GM18868 (cell line): Measurements from ENCODE around the gene SHISA7.

Experiments used
- ATAC-seq: cut with Tn5 transposase; IDR thresholded peaks from one replicate; pipeline ENCODE4 v1.9.1; 2021; ENCODE audit warnings: mild to moderate bottlenecking, moderate library complexity; ENCODE audit not compliant: unreplicated experiment

The SHISA7 gene

DNA sequence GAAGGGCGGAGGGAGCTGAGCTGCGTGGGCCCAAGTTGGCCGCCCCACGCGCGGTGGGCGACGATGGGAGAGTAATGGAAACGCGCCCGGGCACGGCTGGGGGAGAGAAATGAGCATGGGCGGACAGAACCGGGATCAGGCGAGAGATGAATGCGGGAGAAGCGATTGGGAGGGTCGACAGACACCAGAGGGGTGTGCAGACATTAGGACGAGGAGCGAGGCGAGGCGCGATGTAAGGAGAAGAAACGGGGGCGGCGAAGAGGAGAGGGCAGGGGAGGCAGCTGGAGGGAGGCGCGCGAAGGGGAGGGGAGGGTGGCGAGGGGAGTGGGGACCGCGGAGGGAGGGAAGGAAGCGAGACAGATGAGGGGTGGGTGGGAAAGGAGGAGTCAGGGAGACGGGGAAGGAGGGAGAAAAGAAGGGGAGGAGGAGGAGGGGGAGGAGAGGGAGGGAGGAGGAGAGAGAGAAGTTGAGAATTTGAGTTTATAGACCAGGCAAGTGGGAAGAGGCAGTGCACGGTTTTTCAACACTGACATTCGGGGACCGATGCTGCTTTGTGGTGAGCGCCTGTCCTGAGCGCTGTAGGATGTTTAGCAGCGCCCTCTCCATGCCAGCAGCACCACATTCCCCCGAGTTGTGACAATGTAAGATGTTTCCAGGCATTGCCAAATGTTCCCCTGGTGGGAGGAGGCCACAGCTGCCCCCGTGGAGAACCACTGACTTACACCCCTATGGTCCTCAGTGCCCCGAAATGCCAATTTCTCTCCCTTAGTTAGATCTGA is at the start of gene SHISA7:
Gene SHISA7, minus strand, starts transcription at position 256 of the 779 bp plus-strand sequence. CDS start 437 bp downstream, outside the sequence.
- no peak for ATAC-seq

- no peak for ATAC-seq
Measured at GRCh38 chr19:55492362-55492944, 49.4 kb upstream of the SHISA7 start.

DNA sequence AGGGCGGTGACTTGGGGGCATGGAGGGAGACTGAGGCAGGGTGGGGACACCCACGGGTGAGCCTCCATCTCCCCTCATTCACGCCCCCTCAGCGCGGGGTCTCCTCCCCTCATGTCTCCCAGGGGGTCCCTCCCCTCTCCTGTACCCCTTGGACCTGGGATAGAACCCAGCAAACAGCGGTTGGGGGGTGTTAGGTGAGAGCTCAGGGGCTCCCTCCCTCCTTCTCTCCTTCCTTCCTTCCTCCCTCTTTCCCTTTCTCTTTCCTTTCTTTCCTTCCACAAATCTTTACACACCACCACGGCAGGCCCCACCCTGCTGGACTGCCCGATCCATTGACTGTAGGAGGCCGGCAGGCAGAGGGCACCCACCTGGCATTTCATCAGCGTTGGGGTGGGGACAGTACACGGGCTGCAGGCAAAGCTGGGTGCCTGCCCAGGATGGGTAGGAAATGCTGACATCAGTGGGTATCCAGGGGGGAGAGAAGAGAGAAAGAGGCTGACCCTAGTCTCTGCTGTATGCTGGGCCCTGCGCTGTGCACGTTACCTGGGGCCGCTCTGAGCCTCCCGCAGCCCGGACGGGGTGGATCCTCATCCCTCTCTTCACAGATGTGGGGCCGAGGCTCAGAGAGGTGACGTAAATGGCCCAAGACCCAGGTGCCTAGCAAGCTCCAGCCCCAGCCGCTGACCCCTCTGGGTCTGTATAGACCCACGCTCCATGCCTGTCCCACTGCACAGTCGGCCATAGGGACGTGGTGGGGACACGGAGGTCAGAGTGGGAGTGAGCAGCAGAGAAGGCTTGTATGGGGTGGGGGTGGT is 48.7 kb upstream of the SHISA7 start:
- no peak for ATAC-seq

- no peak for ATAC-seq
Measured at GRCh38 chr19:55490478-55491432, 47.7 kb upstream of the SHISA7 start.

DNA sequence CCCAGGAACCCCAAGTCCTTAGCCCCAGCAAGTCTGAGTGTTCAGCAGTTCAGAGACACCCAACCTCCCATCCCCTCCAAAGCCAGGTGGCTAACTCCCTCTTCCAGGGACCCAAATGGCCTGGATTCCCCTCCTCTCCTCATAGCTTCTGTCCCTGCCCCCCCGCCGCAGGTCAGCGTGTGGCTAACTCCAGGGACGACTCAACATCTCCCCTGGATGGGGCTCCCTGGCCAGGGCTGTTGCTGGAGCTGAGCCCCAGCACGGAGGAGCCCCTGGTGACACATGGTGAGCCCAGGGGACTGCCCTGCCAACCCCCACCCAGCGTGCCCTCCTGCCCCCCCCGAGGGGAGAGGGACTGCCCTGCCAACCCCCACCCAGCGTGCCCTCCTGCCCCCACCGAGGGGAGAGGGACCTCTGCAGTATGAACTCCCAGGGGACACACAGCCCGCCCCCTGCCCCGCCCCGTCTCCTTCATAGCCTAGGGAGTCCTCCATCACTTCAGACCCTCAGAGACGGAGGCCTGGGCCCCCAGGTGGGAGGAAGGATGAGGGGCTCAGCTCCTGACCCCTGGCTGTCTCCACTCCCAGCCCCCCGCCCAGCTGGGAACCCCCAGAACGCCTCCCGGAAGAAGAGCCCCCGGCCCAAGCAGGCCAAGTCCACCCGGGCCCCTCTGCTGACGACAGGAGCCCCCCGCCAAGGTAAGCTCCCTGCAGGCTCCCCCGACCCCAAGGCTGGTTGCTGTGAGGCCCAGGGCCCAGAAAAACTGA is 46.8 kb upstream of the SHISA7 start:
- no peak for ATAC-seq

DNA sequence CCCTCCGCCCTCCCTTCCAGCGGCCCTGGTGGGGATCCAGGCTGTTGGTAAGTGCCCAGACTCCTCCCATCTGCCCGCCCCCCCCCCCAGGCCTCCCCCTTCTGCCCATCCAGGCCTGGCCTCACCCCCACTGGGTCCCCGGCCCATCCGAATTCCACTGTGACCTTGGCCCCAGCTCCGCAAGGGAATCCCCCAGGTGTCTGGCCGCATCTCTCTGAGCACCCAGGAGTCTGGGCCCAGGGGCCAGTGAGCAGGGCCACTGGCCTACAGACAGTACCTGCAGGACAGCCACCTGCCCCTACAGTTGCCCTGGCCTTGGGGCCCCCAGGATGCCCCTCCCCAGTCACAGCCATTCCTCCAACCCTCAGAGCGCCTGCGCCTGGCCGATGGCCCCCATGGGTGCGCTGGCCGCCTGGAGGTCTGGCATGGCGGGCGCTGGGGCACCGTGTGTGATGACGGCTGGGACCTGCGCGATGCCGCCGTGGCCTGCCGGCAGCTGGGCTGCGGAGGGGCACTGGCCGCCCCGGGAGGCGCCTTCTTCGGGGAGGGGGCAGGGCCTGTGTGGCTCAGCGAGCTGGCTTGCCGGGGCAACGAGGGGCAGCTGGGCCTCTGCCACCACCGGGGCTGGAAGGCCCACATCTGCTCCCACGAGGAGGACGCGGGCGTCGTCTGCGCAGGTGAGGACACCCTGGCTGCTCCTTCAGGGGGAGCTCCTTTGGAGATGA is 46.0 kb upstream of the SHISA7 start:
- ATAC-seq, result no peak

- no peak for ATAC-seq
Measured at GRCh38 chr19:55487924-55488687, 45.0 kb upstream of the SHISA7 start, which contains the start of gene SSC5D. TSS of gene SSC5D (plus strand) at chr19:55488436. CDS start at chr19:55488590, 154 bp downstream.

DNA sequence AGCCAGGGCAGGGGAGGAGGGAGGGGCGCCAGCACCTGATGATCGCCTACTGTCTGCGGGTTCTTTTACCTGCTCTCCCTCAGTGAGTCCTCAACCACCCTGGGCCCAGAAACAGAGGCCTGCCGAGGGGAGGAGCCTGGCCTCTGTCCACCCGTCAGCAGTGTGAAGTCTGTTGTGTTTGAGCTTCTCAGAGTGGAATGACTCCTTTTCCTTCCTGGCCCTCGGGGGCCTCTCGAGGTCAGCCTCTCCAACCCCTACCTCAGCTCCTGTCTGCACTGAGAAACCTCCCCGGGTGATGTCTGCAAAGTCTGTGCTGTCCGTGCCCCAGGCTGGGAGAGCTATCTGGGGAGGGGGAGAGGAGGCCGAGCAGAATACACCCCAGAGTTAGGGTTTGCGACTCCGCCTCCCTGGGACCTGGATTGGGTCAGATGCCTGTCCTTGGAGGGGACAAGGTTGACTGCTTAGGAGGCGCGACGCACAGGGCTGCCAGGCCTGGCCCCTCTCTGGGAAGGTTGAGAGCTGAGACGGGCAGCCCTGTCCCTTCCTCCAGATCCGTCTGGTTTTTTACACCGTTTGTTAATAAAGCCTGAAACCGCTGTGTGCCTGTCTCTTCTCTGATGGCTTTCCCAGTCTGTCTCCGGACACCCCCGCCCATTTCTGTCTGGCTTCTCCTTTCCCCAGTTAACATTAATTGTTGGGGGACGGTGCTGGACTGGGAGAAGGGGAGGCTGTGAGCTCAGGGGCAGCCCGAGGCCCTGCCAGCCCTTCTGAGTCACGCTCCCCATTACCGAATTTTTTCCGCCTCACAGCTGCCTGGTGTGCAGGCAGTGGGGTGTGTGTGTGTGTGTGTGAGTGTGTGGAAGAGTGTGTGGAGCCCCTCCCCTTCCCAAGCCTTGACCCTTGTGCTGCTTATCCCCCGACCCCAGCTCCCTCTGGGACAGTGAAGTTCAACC is 44.1 kb upstream of the SHISA7 start:
- ATAC-seq, result no peak

DNA sequence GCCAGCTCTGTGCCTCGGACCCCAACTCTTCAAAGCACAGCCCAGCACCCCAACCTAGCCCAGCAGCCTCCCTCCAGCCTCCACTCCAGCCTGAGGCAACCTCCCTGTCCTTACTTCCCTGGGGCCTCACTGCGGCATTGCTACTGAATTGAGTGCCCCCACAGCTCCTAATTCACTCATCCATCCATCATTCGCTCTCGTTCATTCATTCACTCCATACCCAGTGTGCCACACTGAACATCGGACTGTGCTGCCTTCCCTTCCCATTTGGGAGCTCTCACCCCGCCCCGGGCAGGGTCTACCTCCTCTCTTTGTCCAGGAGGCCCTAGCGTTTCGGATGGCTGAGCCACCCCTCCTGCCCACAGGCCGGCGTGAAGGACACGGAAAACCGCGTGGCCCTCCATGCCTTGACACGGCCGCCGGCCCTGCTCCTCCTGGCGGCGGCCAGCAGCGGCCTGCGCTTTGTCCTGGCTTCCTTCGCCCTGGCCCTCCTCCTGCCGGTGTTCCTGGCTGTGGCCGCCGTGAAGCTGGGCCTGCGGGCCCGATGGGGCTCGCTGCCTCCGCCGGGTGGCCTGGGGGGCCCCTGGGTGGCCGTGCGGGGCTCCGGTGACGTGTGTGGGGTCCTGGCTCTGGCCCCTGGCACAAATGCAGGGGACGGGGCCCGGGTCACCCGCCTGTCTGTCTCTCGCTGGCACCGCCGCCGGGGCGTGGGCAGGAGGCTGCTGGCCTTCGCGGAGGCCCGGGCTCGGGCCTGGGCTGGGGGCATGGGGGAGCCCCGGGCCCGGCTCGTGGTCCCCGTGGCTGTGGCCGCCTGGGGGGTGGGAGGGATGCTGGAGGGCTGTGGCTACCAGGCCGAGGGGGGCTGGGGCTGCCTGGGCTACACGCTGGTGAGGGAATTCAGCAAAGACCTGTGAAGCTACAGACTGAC is 43.2 kb upstream of the SHISA7 start:
- ATAC-seq, result no peak

DNA sequence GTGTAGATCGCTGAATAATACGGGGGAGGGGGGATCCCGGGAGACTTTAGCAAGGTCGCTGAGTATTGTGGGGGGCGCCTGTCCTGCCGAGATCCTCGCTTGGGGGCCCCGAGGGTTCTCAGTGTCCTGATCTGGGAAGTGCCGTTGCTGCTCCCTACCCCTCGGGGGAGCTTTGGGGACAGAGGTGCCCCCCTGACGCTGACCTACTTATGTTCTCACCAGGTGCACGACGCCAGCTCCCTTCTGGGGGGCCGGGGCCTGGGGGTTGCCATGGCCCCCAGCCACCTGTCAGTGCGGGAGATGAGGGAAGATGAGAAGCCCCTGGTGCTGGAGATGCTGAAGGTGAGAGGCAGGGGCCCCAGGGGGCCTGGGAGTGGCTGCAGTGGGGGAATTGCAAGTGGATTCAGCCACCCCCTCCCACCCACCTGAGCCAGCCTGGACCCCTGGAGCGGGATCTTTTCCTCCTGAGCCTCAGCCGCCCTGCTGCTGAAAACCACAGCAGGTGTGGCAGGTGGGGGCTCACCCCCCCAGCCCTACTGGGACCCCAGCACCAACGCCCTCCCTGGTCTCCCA is 42.4 kb upstream of the SHISA7 start:
- no peak for ATAC-seq

DNA sequence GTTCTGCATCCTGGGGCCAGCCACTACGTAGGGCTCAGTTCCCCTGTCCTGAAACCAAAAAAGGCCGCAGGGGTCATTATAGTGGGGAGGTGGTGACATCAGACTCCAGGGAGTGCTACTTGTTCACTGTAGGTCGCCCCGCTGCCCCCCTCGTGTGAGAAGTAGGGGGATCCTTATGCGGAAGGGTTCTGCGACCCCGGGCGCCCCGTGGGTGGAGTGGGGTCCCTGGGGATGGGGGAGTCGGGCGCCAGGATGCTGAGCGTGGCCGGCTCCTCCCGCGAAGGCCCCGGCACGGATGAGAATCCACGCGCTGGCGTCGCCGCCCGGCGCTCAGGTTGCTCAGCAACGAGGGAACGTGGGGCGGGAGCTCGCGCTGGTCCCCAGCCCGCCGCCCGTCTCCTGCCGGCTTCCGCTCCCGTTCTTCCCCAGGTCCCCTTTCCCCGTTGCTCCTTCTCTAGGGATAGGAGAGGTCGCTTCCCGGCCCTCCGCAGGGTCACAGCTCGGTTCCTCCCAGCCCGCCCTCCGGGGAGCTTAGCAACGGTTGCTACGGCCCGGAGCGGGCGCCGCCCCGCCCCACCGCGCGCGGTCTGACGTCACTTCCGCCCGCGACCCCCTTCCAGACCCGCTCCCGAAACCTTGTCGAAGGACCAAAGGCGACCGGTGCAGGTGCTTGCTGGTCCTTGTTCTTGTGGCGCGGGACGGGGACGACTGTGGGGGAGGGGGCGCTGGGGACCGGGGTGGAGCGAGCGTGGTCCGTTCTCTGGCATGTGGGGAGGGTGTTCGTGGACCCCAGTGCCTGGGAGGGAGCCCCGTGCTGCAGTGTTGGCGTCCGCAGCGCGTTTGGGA is 41.7 kb upstream of the SHISA7 start, which contains the start of gene NAT14:
Gene NAT14, plus strand, starts transcription at position 596 of the 846 bp plus-strand sequence. CDS start 521 bp downstream, outside the sequence.
- ATAC-seq, result no peak

DNA sequence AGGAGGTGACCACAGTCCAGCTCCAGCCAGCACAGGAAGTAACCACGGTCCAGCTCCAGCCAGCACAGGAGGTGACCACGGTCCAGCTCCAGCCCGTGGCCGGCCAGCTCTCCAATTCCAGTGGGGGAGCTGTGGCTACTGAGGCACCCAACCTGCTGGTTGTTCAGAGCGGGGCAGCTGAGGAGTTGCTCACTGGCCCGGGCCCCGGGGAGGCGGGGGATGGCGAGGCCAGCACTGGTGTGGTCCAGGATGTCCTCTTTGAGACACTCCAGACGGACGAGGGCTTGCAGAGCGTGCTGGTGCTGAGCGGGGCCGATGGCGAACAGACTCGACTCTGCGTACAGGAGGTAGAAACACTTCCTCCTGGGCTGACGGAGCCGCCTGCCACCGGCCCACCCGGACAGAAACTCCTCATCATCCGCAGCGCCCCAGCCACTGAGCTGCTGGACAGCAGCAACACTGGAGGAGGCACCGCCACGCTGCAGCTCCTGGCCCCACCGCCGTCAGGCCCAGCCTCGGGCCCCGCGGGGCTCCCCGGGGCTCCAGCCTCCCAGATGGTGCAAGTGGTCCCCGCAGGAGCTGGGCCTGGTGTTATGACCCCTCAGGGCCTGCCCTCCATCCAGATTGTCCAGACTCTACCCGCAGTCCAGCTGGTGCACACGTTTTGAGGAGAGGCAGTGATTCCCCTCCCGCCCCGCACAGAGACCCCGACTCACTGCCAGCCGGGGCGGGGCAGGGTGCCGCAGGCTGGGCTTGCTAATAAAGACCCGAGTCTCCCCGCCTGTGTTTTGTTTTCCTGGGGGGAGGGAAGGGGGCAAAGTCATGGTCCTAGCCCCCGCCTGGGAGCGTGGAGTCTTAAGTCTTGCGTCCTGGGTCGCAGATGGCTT is 40.8 kb upstream of the SHISA7 start:
- no peak for ATAC-seq

- ATAC-seq, result no peak
Measured at GRCh38 chr19:55482967-55483705, 40.0 kb upstream of the SHISA7 start.
